Embryonic facial prominence (tissue), 1 donor: ENCODE results near the gene AK9.
A peak's percentile ranks its signal among the peaks of the same experiment; 100 is the strongest.
"Not testable (repeated sequence)": the region's sequence is repeated elsewhere in the genome, so short reads cannot be mapped to it uniquely, and the experiment has no call there.

ENCODE experiments used
- DNase-seq: peaks from one replicate; pipeline ENCODE4 v3.0.0-alpha.2; 2016; ENCODE audit errors: extremely low spot score

AK9 gene

DNA sequence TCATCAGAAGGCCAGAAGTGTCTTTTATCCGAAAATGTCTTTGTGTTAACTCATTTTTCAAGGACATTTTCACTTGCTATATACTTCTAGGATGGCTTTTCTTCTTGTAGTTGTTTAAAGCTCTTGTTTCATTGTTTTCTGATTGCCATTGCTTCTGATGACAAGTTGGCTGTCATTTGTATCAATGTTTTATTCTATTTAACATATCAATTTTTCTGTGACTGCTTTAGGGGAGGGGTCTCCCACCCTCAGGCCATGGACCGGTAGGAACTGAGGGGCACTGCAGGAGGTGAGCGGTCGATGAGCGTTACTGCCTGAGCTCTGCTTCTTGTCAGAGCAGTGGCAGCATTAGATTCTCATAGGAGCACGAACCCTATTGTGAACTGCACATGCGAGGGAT, 65.8 kb downstream of the AK9 start:
- DNase-seq: no peak

DNA sequence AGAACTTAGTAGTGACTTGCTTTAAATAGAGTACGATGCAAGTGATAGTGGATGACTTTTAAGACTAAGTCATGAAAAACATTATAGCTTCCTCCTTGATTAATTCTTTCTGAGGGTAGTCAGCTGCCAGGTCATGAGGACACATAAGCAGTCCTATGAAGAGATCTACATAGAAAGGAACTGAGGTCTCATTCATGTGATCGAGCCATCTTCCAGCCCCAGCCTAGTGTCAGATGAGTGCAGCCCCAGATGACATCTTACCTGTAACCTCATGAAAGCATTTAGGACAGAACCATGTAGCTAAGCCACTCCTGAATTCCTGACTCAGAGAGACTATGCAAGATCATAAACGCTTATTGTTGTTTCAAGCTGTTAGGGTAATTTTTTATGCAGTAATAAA, 67.7 kb downstream of the AK9 start:
- no peak for DNase-seq

DNA sequence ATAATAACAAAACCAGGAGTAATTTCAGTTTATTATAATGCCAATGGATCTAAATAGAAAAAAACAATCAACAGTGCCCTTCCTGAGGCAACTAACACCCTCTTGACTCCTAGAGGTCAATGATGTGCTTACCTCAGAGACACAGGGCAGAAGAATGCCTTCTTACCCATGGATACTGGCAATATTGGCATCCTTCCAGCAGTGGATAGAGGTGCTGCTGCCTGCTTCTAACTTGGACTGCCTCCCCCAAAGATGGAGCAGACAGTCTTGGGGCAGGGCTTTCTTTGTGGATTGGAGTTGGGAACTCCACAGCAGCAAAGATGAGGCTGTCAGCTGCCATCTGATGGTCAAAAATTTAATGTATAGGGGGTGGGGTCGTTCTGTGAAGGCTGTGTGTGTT, 78.7 kb downstream of the AK9 start:
- no peak for DNase-seq

DNA sequence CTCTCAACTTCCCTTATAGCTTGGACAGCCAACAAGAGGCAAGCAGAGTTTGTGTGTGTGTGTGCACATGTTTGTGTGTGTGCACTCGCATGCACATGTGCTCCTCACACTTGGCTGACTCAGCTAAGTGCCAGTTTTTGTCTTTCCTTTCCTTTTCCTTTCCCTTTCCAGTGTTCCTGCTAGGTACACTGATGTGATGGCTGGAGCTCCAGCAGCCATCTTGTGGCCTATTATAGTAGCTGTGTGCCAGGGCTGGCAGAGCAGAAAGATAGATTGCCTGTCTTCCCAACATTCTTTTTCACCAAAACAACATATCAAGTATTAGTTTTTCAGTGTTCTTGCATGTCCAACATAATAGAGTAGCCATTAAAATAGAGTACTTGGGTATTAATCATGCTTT, 79.5 kb downstream of the AK9 start:
- no peak for DNase-seq

DNA sequence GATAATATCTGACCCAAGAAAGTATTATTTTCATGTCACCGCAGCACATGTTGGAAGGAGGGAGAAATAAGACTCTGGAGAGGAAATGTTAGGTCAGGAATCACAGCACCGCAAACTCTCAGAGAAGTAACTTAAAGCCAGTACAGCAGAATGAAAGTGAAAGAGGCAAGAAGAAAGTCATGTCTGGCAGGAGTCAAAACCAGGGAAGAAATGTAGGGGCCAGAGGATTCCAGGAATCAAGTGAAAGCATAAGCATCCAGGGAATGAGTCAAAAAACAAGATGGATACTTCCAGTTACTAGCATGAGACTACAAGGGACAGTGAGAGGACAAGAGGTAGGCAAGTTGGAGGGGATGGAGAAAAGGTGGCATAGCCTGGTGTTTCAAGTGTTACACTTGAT, 80.4 kb downstream of the AK9 start:
- no peak for DNase-seq

DNA sequence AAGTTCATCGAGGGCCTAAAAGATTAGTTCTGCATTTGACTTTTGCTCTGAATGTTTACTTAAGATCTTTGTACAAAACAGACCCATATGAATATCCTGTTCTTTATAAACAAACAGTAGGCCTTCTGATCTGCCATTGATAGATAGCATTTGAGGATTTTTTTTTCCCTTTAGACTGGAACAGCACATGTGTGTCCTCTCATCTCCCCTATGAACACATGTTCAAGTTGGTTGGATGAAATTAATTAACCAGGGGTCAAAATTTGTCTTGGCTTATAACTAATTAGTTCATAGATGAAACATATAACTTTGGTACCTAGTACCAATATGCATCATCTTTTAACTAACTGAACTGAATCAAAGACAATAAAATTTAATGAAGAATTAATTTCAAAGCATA, 81.3 kb downstream of the AK9 start:
- no peak for DNase-seq

DNA sequence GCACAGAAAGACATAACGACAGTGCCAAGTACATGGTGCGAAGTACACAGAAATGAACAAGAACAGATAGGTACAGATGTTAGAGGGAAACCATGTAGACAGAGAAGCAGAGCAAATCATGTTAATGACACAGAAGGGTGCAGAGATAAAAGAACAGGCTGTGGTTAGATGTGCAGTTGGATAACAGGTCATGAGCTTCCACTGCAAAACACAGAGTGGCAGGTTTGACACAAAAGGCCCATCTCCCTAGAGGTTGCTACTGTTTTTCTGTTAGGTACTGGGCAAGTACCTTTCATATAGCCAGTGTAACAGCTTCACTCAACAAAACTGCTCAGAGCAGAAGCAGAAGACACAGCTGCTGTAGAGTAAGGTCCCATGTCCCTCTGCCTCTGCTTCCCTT, 84.6 kb downstream of the AK9 start:
- no peak for DNase-seq

DNA sequence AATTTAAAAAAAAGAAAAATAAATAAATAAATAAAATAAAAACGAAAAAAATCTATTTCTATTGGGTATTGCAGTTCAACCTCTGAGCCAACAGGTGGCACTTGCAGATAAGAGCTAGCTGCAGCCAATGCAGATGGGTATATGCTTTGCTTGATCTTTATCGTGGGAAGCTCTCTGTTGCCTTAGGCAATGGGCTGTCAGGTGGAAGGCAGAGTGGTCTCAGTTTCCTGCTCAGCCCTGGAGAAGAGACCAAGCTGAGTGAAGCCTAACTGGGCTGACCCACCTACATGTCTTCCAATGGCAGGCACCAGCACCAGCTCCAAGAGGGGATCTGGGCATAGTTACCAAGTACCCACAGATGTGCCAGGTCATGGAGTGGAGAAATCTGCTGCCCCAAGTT, 95.0 kb downstream of the AK9 start:
- DNase-seq: no peak

DNA sequence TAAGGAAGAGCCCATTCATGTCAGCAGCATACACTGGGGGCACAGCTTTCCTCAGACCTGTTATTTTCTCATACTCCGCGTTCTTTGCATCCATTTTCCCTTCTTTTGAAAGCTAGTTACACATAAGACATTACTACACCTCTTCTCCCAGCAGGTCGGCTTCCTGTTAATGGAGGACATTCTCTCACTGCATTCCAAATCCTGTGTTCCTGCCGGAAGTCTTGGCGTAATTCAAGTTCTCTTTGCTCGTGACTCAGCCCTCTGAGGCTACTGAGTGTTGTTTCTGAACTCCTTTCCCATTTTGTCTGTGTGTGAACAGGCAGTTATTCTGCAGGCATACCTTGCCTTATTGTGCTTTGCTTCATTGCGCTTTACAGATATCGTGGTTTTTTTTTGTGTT, 110.5 kb downstream of the AK9 start:
- DNase-seq: no peak

DNA sequence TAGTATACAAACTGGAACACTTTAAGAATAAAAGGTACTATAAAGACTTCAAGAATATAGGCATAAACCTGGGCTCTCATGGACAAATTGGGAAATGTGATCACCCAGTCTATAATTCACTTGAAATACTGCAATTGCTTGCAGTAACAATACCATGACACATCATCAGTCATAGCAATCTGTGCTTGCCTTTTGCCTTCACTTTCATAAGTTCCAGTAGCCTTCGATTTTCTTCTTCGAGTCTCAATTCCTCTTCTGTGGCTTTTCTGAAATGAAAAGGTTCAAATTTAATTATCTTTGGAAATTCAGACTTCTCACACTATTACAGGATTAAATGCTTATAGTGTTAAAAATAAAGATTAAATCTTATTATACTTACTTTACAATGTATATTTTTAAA, 111.6 kb downstream of the AK9 start:
- no peak for DNase-seq

DNA sequence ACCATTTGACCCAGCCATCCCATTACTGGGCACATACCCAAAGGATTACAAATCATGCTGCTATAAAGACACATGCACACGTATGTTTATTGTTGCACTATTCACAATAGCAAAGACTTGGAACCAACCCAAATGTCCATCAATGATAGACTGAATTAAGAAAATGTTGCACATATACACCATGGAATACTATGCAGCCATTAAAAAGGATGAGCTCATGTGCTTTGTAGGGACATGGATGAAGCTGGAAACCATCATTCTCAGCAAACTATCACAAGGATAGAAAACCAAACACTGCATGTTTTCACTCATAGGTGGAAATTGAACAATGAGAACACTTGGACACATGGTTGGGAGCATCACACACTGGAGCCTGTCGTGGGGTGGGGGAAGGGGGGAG, 121.1 kb downstream of the AK9 start:
- DNase-seq: not testable (repeated sequence)

DNA sequence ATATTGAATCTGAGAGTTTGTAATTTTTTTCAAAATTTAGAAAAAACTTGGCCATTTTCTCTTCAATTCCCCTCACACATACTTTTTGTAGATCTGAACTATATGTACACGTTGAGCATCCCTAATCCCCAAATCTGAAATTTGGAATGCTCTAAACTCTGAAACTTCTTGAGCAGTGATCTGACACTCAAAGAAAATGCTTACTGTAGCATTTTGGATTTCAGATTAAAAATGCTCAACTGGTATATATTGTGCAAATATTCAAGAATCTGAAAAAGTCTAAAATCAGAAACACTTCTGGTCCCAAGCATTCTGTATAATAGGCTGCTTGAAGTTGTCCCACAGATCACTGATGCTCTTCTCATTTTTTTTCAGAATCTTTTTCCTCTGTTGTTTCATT, 129.2 kb downstream of the AK9 start:
- DNase-seq: no peak

DNA sequence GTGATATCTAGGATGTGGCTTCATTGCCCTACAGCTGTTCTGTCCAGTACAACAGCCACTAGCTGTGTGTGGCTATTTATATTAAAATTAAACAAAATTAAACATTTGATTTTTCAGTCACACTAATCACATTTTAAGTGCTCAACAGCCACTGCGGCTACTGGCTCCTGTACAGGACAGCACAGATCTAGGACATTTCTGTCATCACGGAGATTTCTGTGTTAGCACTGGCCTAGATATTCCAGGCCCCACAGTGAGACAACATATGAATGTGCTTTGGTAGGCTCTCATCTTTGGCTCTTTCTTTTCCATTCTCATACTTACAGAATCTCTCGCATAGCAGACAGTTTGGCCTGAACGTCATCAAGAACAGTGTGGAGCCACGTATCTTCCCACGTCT, 159.6 kb downstream of the AK9 start:
- no peak for DNase-seq

DNA sequence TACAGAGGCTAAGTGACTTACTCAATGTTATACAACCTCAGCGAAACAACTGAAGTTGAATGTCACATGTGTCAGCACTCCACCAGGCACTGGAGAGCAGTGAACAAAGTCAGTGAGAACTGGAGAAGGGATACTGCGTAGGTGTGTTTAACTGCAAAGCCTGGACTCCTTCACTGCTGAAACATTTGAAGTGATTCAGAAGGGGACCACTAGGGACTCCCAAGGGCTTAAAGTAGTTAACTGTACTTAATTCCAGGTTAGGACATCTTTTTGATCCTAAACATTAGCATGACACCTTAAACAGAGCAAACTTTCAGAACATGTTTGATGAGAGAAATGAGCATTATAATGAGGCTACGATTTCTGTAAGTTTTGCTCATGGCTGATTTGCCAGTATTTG, 163.0 kb downstream of the AK9 start:
- DNase-seq: no peak

DNA sequence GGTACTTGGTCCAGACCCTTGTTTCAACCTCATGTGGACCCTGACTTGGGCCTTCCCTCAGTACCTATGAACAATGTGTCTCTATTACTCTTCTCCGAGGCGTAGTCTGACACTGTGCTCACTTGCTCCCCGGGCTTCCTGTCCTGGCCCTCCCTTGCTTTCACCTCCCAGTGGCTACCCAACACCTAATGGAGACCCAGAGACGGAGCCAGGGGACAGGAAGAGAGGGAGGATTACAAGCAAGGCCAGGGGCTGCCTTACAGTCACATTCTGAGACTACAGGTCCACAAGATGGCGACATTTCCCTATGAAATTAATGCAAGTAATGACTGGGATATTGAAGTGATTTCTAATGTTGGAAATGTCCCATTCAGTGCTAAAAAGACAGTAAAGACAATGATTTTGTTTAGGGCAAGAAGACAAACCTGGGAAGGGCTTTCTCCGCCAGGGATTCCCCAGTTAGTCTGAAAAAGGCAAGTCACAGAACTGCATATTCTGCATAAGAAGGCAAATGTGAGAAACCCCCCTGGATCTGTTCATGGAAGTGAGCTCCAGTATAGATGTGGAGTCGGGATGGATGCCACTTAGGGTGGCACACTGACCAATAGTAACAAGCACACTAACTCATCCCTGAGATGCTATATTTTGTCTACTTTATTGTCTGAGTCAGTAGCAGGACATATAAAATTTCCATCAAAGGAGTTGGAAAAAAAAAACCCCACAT, 163.9 kb downstream of the AK9 start:
- DNase-seq: peak; percentile 20

DNA sequence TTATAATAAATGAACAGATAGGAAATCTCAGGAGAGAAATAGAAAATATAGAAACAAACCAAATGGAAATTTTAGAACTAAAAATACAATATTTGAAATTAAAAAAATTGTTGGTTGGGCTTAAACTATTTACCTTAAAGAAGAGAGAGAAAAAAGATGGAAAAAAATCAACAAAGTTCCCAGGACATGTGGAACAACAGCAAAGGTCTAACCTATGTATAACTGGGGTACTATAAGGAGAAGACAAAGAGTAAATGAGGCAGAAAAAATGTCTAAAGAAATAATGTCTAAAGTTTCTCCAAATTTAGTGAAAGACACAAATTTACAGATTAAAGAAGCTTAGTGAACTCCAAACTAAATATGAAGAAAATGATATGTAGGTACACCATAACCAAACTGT, 166.9 kb downstream of the AK9 start:
- DNase-seq: no peak

DNA sequence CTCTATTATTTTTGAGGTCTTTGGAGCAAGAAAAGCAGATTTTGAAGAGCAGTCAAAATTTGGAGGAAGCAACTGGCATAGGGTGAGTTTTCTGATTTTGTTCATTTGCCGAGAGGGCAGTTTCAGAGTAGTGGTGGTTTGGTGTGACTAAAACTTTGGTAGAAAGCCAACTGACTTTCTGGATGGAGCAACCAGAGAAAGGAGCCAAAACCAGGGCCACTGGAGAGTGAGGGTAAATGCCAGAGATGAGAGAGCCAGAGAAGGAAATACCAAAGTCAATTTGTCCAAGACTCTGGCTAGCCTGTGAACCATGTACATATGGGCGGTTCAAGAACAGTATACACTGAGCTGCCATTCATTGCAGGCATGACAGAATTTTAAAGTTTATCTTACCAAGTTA, 167.5 kb downstream of the AK9 start:
- no peak for DNase-seq

DNA sequence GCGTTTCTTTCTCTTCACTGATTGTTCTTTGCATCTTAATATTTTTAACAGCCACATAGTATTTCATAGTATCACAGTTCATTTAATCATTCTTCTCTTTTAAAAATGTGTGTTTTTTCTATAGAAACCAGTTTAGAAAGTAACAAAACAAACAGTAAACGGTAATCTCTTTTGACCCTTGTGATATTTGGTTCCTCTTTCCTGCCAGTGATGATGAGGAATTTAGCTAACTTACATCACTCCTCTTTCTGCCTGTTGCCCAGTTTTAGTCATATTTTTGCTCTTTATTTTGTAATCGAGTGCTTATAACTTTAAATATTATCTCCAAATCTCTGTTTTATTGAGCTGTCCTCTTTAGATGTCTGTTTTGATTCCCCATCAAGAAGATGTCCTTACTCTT, 169.9 kb downstream of the AK9 start:
- DNase-seq: no peak

DNA sequence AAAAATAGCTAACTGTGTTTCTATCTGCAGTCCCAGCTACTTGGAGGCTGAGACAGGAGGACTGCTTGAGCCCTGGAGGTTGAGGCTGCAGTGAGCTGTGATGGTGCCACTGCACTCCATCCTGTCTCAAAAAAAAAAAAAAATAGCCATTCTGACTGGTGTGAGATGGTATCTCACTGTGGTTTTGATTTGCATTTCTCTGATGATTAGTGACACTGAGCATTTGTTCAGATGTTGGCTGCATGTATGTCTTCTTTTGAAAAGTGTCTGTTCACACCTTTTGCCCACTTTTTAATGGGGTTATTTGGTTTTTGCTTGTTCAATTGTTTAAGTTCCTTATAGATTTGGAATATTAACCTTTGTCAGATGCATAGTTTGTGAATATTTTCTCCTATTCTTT, 171.4 kb downstream of the AK9 start:
- DNase-seq: not testable (repeated sequence)

DNA sequence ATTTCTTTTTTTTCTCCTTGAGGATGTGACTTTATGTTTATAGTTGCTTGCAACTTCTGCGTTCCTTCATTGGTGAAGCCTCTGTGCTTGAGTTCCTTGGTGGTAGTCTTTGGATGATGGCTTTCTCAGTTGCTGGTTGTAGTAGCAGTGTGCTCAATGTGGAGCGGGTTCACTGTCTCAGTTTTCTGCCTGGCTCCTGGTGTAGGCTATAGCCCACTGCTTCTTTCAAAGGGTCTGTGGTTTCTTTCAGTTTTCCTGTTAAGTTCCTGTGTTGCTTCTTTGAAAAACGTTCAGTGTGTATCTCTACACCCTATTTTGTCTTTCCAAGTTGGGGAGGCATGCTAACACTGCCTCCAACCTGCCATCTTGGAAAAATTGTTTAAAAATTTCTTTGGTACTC, 174.1 kb downstream of the AK9 start:
- DNase-seq: no peak

DNA sequence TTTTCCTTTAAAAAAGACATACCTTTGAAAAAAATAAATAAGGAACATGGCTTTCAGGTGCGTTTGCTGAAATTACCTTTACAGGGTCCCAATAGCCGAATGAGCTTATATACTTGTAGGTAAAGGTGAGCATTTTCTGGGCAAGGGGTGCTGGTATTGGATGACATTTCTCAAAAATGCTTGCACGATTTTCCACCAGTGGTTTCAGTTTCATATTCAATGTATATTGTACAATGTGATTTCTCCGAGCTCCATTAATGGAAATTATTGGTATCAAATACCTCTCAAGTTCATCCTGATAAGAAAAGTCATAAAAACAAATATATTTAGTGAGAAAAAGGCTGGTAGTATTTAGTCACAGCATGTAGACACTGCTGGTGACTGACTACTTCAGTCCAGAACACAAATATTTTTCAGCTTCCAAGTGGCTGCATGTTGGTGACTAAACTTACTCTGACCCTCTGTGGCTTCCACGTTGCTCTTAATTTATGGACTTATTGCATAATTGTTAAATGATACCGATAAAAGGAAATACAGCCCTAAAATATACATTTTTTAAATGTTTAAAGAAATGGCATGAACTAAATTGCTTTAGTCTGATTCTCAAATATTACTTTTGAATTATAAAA, 175.1 kb downstream of the AK9 start:
- no peak for DNase-seq

DNA sequence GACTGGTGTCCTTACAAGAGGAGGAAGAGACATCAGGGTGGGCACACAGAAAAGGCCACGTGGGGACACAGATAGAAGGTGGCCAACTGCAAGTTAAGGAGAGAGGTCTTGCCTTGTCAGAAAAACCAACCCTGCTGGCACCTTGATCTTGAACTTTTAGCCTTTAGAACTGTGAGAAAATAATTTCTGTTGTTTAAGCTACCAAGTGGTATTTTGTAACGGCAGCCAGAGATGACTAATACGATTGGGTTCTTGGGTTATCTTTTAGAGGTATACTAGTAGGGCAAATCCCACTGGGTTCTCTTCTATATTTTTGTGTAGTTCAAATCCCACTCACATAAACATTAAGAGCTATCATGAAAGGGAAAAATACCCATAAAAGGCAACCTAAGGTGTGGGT, 176.1 kb downstream of the AK9 start:
- no peak for DNase-seq

DNA sequence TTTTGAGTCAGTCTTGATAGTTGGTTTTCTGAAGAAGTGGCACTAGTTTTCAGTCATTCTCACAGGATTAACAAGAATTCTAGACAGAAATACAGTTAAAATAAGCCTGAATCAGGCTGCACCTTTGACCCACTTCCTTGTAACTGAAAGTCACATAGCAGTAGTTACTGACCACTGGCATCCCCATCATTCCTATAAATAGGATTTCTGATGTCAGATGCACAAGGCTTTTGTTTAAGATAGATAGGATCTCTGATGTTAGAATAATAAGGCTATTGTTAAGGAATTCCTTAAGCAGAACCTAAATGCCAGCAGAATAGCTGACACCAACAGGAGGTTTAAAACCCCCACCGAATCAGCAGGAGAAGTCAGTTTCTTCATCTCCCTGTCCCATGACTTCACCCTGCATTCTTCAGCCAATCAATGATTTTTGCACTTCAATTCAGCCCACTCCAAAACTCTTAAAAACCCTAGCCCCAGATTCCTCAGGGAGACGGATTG, 177.4 kb downstream of the AK9 start:
- no peak for DNase-seq
